ENCODE results near the gene UBE4A. TPM values are rescaled to one million over a fixed set of nuclear protein-coding genes. Genes with fewer than 3 reads are reported as not detected.

The UBE4A gene
- total and polyA plus RNA-seq, 2 of the 4 experiments (the other 2 are of a cell fraction): 15.2 to 69.7 TPM

DNA sequence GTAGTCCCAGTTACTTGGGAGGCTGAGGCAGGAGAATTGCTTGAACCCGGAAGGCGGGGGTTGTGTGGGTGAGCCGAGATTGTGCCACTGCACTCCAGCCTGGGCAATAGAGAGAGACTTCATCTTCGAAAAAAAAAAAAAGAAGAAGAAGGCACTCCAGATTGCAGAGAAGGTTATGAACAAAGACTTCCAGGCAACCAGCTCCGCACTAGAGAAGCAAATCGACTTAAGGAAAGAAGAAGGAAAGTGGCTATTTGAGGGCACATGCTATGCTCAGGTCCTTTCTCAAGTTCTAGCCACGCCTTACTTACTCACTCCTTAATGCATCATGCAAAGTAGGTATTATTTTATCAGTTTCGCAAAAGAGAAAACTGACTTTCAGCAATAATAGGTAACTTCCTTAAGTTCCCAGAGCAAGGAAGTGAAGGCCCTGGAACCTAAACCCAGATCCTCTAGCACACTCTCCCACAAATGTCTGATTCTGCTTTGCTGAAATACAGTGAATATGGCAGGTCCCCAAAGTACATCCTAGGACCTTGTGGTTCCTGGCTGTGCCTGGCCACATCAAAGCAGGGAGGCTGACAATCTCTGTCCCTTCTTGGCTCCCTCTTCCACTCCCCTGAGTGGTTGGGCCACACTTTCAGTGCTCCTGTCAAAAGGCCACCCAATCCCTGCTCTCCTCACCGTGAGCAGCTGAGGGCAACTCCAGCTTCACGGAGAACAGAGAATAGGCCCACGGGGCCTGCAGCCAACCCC lies 40.6 kb upstream of the UBE4A start:
- Histone ChIP-seq H4K20me1 (ENCODE audit: insufficient read depth, low read length) (no peaks in the 10 kb centered on the region), H3K27ac (ENCODE audit: insufficient read depth, low read length) (no peak overlapping the region), H3K27me3 (ENCODE audit: control insufficient read depth, insufficient read depth, low read length) (peaks cover 14% of the 10 kb centered on the region; the same call in 1 of the 2 replicates), H3K18ac (ENCODE audit: low read depth, low read length) (no peak overlapping the region), H3K36me3 (ENCODE audit: control insufficient read depth, insufficient read depth, low read length) (no peaks in the 10 kb centered on the region), H3K9me1 (ENCODE audit: insufficient read depth, low read length) (no peaks in the 10 kb centered on the region), H2BK120ac (ENCODE audit: low read depth, low read length) (no peak overlapping the region), H3K9me3 (ENCODE audit: control insufficient read depth, insufficient read depth, low read length) (no peaks in the 10 kb centered on the region), H3K9ac (ENCODE audit: low read depth, low read length) (no peak overlapping the region), H3K4me3 (ENCODE audit: insufficient read depth, low read depth, low read length) (no peak overlapping the region), H2BK20ac (ENCODE audit: low read depth, low read length) (no peak overlapping the region), H4K5ac (ENCODE audit: low read depth, low read length) (no peak overlapping the region), H3K23ac (ENCODE audit: low read depth, low read length) (no peak overlapping the region), H3K4ac (ENCODE audit: low read depth, low read length) (no peak overlapping the region), H3K79me1 (ENCODE audit: low read depth in 1 of 2, low read length in 2 of 2) (no peaks in the 10 kb centered on the region), H4K8ac (ENCODE audit: low read depth in 2 of 2, low read length in 2 of 2) (no peak overlapping the region), H4K91ac (ENCODE audit: insufficient read depth, low read depth, low read length) (no peak overlapping the region), H2AK9ac (replicated peaks; ENCODE audit: low read depth, low read length, poor library complexity) (no peak overlapping the region), H2BK5ac (ENCODE audit: low read depth, low read length, poor library complexity, severe bottlenecking) (no peak overlapping the region), H3K4me2 (ENCODE audit: low read depth, low read length) (no peak overlapping the region), H2AFZ (replicated peaks; ENCODE audit: low read length, poor library complexity) (no peak overlapping the region), H3K14ac (replicated peaks; ENCODE audit: low read depth, low read length) (no peak overlapping the region), H2BK15ac (ENCODE audit: low read depth, low read length) (no peak overlapping the region), H2AK5ac (ENCODE audit: low read depth, low read length) (no peak overlapping the region), H3K4me1 (ENCODE audit: control insufficient read depth, insufficient read depth, low read length) (no peaks in the 10 kb centered on the region), H3K56ac (ENCODE audit: extremely low read depth, insufficient read depth, low read length) (no peak overlapping the region; the same call in 1 of the 2 replicates)
- DNase-seq: no peak
- ChIA-PET CTCF (interaction anchor here (0.6 kb wide), 1 partner anchor 1427 kb away, joined by 4 read pairs; no protein-coding TSS in a partner anchor), POLR2A (ENCODE audit: unreplicated experiment) (no interaction called here)
- dilution Hi-C loops (cut with HindIII; ENCODE audit: low sequenced_read_pairs, unreplicated experiment): no loop called here
- 56% methylated on average over 3 of the region's 11 CpGs; no CpG with 5 or more reads in 1 of the 2 experiments for WGBS, 2 experiments (ENCODE audit: extremely low coverage in 2 of 2, insufficient read length in 1 of 2)
- in situ Hi-C loops (cut with MboI; ENCODE audit: low sequenced_read_pairs): no loop called here
- intact Hi-C loops (cut with micrococcal nuclease): no loop called here
- no TSS peak for BruUV-seq (replicated peaks)
- ATAC-seq (ENCODE audit: low read depth): no peak
- TF ChIP-seq CEBPB (IDR thresholded peaks at IDR 0.05; ENCODE audit: low read depth, low read length) (no peak), NFE2L2 (IDR thresholded peaks at IDR 0.05; ENCODE audit: low read depth, low read length) (no peak), RFX5 (IDR thresholded peaks at IDR 0.05; ENCODE audit: low read depth, low read length) (no peak), CTCF (conservative IDR thresholded peaks at IDR 0.05; ENCODE audit: low read depth, low read length) (no peak), BHLHE40 (IDR thresholded peaks at IDR 0.05; ENCODE audit: low read depth, low read length) (no peak), MXI1 (IDR thresholded peaks at IDR 0.05; ENCODE audit: borderline replicate concordance, low read depth, low read length) (no peak)
